AG04449 (cell line): ENCODE results near the gene IFTAP.
"Not testable (repeated sequence)": the region's sequence is repeated elsewhere in the genome, so short reads cannot be mapped to it uniquely, and the experiment has no call there.

ENCODE experiments used
- CTCF ChIA-PET: fragments of 350-600 bp; formaldehyde crosslinking; extraction: SDS; loops from one replicate; lab custom pipeline; 2021; ENCODE audit warnings: antibody characterized with exemption; lab: Yijun Ruan, JAX
- POLR2A ChIA-PET: fragments of 400-600, 350-600 bp; formaldehyde crosslinking; extraction: SDS; loops from one replicate; lab custom pipeline; 2020; ENCODE audit warnings: antibody characterized with exemption, inconsistent platforms; lab: Yijun Ruan, JAX
- DNase-seq: peaks from one replicate; pipeline ENCODE4 v3.0.0-alpha.2; 2010; ENCODE audit warnings: low read depth, low spot score
- H3K4me3 ChIP-seq: 2 replicates; pipeline ENCODE4 v1.5.1; 2011; ENCODE audit warnings: low read depth, mild to moderate bottlenecking, control low read depth, low read length
- CTCF ChIP-seq: IDR thresholded peaks from one replicate; pipeline ENCODE4 v1.5.1; 2011; ENCODE audit warnings: mild to moderate bottlenecking, moderate library complexity, low read length, control low read depth, inconsistent platforms; ENCODE audit not compliant: insufficient read depth; ENCODE audit errors: missing control alignments

Gene IFTAP

GRCh38 chr11:36635066-36635862 lies 41.0 kb downstream of the IFTAP start:
- DNase-seq, result no peak
- ChIA-PET POLR2A (no interaction called here), CTCF (interaction anchor here (0.7 to 0.8 kb wide), 2 partner anchors 12 to 37 kb away, joined by 3 read pairs; no protein-coding TSS in a partner anchor)
- no peak overlapping the region for H3K4me3 ChIP-seq
- TF ChIP-seq CTCF, result no peak

GRCh38 chr11:36638556-36638955 lies 44.3 kb downstream of the IFTAP start:
- no peak overlapping the region for H3K4me3 ChIP-seq
- TF ChIP-seq CTCF, result no peak
- ChIA-PET CTCF (no interaction called here), POLR2A (no interaction called here)
- no peak for DNase-seq

- ChIA-PET CTCF (interaction anchor here (0.9 to 1.0 kb wide), 2 partner anchors 17 to 94 kb away, joined by 3 to 4 read pairs; no protein-coding TSS in a partner anchor), POLR2A (no interaction called here)
- TF ChIP-seq CTCF, result no peak
- no peak for DNase-seq
- H3K4me3 ChIP-seq, result no peak overlapping the region
Observed at GRCh38 chr11:36657610-36658267, 63.4 kb downstream of the IFTAP start.

- CTCF ChIA-PET, result interaction anchor here (1.2 to 3.1 kb wide), 7 partner anchors 8 to 97 kb away, joined by 3 to 17 read pairs (median 4); no protein-coding TSS in a partner anchor
- DNase-seq, H3K4me3 ChIP-seq, POLR2A ChIA-PET: not testable (repeated sequence)
Observed at GRCh38 chr11:36661359-36661758, 67.1 kb downstream of the IFTAP start.

- TF ChIP-seq CTCF, result peak; percentile 52
- POLR2A ChIA-PET, result no interaction called here
- H3K4me3 ChIP-seq, result no peak overlapping the region
- CTCF ChIA-PET, result interaction anchor here (0.6 to 10.1 kb wide), 17 partner anchors 9 to 381 kb away, joined by 3 to 205 read pairs (median 3); partner anchors contain the start of genes RAG1 and TRAF6
- peak; percentile 7 for DNase-seq
Observed at GRCh38 chr11:36672815-36673450, 78.6 kb downstream of the IFTAP start.

- H3K4me3 ChIP-seq, CTCF ChIA-PET, DNase-seq, POLR2A ChIA-PET: not testable (repeated sequence)
Observed at GRCh38 chr11:36679547-36679946, 85.2 kb downstream of the IFTAP start.

- ChIA-PET CTCF (no interaction called here), POLR2A (no interaction called here)
- TF ChIP-seq CTCF, result no peak
- DNase-seq, result no peak
- H3K4me3 ChIP-seq, result no peak overlapping the region
Observed at GRCh38 chr11:36683818-36684217, 89.5 kb downstream of the IFTAP start.
